CD4-positive, alpha-beta T cell treated with Interleukin-15 for 1 hour (primary cell): ENCODE measurements around the gene DSC3.

Experiments
- DNase-seq: peaks from one replicate; pipeline ENCODE4 v3.0.0-alpha.2; 2020

The DSC3 gene

DNA sequence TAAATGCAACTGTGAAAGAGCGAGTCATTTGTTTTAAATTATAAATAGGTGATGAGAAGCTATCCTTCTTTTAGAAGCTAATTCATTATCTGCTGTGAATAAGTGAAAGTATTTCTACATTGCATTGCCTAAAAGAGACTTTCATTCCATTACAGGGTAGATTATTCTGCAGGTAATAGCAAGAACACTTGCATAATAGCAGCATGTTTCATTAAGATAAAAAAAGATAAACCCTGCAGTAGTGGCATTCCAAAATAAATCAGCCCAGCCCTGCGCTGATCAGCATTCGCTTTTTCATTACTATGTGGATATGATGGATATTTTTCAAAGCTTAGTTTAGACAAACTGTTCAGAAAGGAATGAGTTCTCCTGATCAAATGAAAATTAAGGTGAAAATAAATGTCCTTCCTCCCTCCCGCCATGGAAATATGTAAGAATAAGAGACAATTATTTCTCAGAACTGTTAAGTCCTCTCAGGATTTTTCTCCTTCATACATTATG is 72.8 kb downstream of the DSC3 start:
- DNase-seq: no peak

DNA sequence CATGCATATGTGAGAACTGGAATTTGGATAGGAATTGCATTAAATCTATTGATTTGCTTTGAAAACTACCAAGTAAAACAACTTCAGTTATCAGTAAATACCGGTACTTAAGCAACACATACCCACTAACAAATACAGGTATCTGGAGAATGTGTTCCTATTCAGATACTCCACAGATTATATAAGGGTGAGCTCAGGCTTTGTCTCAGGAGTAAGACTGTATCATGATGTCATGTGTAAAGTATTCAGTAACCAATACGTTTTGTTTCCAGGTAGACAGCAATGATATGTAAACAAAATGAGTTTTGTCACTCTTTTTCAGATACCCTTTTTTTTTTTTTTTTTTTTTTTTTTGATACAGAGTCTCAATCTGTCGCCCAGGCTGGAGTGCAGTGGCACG is 74.8 kb downstream of the DSC3 start:
- DNase-seq: no peak

DNA sequence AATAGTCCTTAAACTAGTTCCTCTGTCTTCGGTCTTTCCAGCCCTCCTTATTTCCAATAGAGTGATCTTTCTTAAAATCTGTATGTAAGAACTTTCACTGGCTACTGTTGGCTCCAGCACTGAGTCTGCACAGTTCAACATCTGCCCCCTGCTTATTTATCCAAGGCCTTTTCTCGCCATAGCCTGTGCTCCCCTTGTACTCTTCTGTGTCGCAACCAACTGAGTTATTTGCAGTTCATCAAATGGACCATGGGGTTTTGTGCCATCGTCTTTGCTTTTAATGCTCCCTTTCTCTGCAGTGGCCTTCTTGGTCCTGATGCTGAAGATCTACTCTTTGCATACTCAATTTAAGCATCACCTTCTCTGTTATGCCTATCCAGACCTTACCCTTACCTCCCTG is 77.3 kb downstream of the DSC3 start:
- no peak for DNase-seq

DNA sequence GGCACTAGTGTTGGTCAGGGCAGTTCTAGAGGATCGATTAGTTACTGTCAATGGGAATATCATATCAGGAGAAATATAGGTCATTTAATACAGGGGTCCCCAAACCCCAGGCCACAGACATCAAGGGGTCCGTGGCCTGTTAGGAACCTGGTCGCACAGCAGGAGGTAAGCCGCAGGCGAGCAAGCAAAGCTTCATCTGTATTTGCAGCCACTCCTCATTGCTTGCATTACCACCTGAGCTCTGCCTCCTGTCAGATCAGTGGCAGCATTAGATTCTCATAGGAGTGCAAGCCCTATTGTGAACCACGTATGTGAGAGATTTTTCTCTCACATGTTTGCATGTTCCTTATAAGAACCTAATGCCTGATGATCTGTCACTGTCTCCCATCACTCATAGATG is 81.9 kb downstream of the DSC3 start:
- no peak for DNase-seq

DNA sequence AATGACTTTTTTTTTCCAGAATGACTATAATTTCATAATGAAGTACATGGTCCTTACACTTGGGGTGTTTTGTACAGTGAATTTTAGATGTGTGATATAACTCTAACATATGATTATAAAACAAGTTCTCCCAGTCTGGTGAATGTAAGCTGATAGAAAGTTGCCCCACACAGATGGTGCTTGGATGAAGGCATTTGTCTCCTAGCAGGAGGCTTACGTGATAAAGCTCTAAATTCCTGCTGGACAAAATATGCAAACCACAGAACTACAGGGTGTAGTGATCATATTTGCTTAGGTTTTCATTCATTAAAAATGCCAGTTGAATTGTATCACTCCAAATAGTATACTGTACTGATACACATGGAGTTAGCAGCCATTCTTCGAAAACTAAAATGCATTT is 85.5 kb downstream of the DSC3 start:
- DNase-seq: no peak

DNA sequence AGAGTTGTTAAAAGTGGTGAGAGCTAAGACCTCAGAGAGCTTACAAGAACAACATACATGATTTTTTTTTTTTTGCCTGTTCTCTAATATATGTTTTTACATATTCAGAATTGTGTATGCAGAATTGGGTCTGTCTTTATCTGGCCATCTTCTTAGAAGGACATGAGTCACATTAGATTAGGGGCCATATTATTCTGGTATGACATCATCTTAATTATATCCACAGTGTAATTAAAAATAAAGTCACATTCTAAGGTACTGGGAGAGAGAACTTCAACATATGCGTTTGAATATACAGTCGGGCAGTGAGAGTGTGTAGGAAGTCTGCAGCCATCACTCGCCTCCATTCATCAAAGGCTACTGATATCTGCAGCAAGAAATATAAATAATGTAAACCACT is 88.3 kb downstream of the DSC3 start:
- no peak for DNase-seq

DNA sequence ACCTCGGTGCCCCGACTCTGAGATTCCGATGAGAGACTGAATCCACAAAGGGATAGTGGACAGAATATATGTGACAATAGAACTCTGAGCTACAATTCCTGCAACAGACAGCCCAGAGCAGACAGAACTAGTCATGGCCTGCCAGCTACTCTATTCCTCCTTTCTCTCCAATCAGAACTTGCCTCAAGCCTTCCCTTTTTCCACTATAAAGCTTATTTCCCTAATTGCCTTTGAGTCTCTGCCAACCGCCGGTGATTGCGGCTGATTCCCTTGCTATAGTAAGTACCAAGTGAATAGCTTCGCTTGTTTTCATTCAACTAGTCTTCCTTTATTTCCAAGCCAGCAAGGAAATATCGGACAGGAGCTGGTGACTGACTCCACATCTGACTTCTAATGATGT is 96.8 kb downstream of the DSC3 start:
- no peak for DNase-seq

DNA sequence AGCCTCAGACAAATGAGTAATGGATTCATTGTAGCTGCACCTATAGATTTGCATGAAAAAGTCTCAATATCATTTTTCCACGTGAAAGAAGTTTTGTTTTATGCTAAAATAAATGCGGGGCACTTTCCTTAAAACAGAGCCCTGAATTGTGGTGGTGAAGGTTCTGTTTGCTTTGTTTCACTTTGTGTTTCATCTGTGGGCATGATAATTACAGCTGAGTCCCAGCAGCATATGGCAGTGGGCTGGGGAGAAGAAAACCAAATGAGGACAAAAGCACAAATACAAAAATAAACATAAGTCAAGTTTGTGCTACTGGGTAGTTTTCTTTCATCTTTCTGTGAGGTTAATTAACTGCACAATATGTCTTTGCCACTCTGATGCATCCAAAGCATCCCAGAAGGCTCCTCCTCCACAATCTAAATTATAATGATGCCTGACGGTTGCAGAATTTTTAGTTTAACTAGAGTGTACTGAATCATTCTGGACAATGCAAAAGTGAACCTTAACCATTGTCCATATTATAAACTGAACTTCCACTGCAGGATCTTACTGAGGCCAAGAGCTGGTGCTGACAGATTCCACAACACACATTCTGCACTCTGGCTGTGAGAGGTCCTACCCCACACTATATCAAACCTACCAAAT is 97.6 kb downstream of the DSC3 start:
- DNase-seq: no peak

DNA sequence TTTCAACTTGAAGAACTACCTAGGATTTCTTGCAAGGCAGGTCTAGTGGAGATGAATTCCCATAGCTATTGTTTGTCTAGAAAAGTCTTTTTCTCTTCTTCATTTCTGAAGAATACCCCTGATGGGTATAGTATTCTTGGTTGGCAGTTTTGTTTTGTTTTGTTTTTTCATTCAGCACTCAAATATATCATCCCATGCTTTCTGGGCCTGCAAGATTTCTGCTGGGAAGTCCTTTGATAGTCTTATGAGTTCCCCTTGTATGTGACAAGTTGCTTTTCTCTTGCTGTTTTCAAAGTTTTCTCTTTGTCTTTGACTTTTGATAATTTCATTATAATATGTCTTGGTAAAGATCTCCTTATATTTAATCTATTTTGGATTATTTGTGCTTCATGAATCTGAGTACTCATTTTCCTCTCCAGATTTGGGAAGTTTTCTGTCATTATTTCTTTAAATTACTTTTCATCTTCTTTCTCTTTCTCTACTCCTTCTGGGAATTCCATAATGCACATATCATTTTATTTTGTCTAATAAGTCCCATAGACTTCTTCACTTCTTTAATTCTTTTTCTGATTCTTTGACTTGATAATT is 101.5 kb downstream of the DSC3 start:
- no peak for DNase-seq
